Activated CD4-positive, alpha-beta T cell treated with anti-CD3 and anti-CD28 coated beads, Interleukin-10, Interleukin-2, amounts not matched to agents 100 ng/mL and 50 ng/mL, durations not matched to agents 16 hours and 8 hours (primary cell): ENCODE measurements around the gene ARHGEF17.
A peak's percentile ranks its signal among the peaks of the same experiment; 100 is the strongest.

Experiments
- DNase-seq: peaks from one replicate; pipeline ENCODE4 v3.0.0-alpha.2; 2020

Gene ARHGEF17

GRCh38 chr11:73397468-73398131, 89.5 kb downstream of the ARHGEF17 start:
- DNase-seq, result no peak

- no peak for DNase-seq
These were observed 90.1 kb downstream of the ARHGEF17 start for GRCh38 chr11:73398132-73398526.

GRCh38 chr11:73398721-73399120, 90.6 kb downstream of the ARHGEF17 start:
- DNase-seq, result no peak

- DNase-seq, result no peak
These were observed 91.1 kb downstream of the ARHGEF17 start for GRCh38 chr11:73399159-73399590.

GRCh38 chr11:73399636-73400035, 91.6 kb downstream of the ARHGEF17 start:
- no peak for DNase-seq

GRCh38 chr11:73400293-73400692, 92.2 kb downstream of the ARHGEF17 start:
- DNase-seq, result no peak

GRCh38 chr11:73401217-73401923, 93.3 kb downstream of the ARHGEF17 start:
- no peak for DNase-seq

- no peak for DNase-seq
These were observed 94.1 kb downstream of the ARHGEF17 start for GRCh38 chr11:73401924-73402833.

GRCh38 chr11:73402834-73403185, 94.7 kb downstream of the ARHGEF17 start:
- peak; percentile 26 for DNase-seq

- DNase-seq, result no peak
These were observed 95.5 kb downstream of the ARHGEF17 start for GRCh38 chr11:73403541-73403940.

- no peak for DNase-seq
These were observed 96.0 kb downstream of the ARHGEF17 start for GRCh38 chr11:73404048-73404447.

- DNase-seq, result no peak
These were observed 96.5 kb downstream of the ARHGEF17 start for GRCh38 chr11:73404506-73405145.

GRCh38 chr11:73405146-73405510, 97.1 kb downstream of the ARHGEF17 start:
- DNase-seq, result no peak

- DNase-seq, result no peak
These were observed 98.1 kb downstream of the ARHGEF17 start for GRCh38 chr11:73406131-73406530.

- DNase-seq, result no peak
These were observed 98.5 kb downstream of the ARHGEF17 start for GRCh38 chr11:73406619-73407018.

GRCh38 chr11:73409431-73409830, 101.4 kb downstream of the ARHGEF17 start:
- DNase-seq, result no peak

- DNase-seq, result no peak
These were observed 102.6 kb downstream of the ARHGEF17 start for GRCh38 chr11:73410627-73411026.

GRCh38 chr11:73411031-73411430, 103.0 kb downstream of the ARHGEF17 start:
- no peak for DNase-seq

- no peak for DNase-seq
These were observed 104.2 kb downstream of the ARHGEF17 start for GRCh38 chr11:73412308-73412707.

GRCh38 chr11:73413256-73413655, 105.2 kb downstream of the ARHGEF17 start:
- DNase-seq, result no peak

GRCh38 chr11:73414977-73415651, 107.0 kb downstream of the ARHGEF17 start:
- peak; percentile 19 for DNase-seq

GRCh38 chr11:73415854-73416615, 108.0 kb downstream of the ARHGEF17 start:
- DNase-seq, result no peak
